HUES48 (cell line): ENCODE data around the gene PCGF3.

Source experiments
- H3K27ac ChIP-seq: one replicate; pipeline ENCODE4 v1.7.0; 2013; ENCODE audit warnings: low read depth, low read length, inconsistent platforms
- H3K27me3 ChIP-seq: 2 replicates; pipeline ENCODE4 v1.6.1; 2013; ENCODE audit warnings: mild to moderate bottlenecking, low read length; ENCODE audit not compliant: control insufficient read depth, insufficient read depth
- H3K36me3 ChIP-seq: 2 replicates; pipeline ENCODE4 v1.6.1; 2013; ENCODE audit warnings: low read length; ENCODE audit not compliant: control insufficient read depth, insufficient read depth
- H3K4me1 ChIP-seq: 2 replicates; pipeline ENCODE4 v1.6.1; 2013; ENCODE audit warnings: mild to moderate bottlenecking, low read length; ENCODE audit not compliant: control insufficient read depth, insufficient read depth
- H3K4me3 ChIP-seq: 2 replicates; pipeline ENCODE4 v1.5.1; 2013; ENCODE audit warnings: mild to moderate bottlenecking, low read depth, low read length
- H3K9ac ChIP-seq: 2 replicates; pipeline ENCODE4 v1.6.1; 2013; ENCODE audit warnings: mild to moderate bottlenecking, low read depth, low read length, moderate library complexity
- H3K9me3 ChIP-seq: 2 replicates; pipeline ENCODE4 v1.6.1; 2013; ENCODE audit warnings: low read length; ENCODE audit not compliant: control insufficient read depth, insufficient read depth

PCGF3 gene

GRCh38 chr4:721261-722168, 15.9 kb downstream of the PCGF3 start:
- Histone ChIP-seq H3K9me3 (no peaks in the 10 kb centered on the region), H3K9ac (no peak overlapping the region), H3K4me1 (no peaks in the 10 kb centered on the region), H3K27ac (no peak overlapping the region), H3K27me3 (no peaks in the 10 kb centered on the region), H3K4me3 (no peak overlapping the region), H3K36me3 (0 out of 2 replicates have a peak, but pooled peaks cover 4% of the 10 kb centered on the region)

DNA sequence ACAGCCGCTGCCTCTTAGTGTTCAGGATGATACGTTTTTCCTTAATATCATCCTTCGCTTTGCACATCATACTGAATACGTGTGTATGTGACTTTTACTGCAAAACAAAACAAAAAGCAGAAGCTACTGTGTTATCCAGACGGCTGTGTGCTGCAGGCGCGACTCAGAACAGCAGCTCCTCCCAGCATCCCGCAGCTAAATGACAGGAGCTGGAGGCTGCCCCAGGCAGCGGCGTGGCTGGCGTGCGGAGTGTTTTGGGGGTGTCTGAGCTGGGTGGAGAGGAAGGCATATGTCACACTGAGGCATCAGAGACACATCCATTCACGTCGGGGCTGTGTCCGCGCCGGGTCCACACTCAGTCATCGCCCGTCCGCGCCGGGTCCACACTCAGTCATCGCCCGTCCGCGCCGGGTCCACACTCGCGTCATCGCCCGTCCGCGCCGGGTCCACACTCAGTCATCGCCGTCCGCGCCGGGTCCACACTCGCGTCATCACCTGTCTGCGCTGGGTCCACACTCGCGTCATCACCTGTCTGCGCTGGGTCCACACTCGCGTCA, 16.6 kb downstream of the PCGF3 start:
- Histone ChIP-seq H3K4me1 (no peaks in the 10 kb centered on the region), H3K27ac (no peak overlapping the region), H3K36me3 (0 out of 2 replicates have a peak, but pooled peaks cover 4% of the 10 kb centered on the region), H3K9me3 (no peaks in the 10 kb centered on the region), H3K4me3 (no peak overlapping the region), H3K9ac (no peak overlapping the region), H3K27me3 (no peaks in the 10 kb centered on the region)

- Histone ChIP-seq H3K4me1 (no peaks in the 10 kb centered on the region), H3K27me3 (no peaks in the 10 kb centered on the region), H3K27ac (no peak overlapping the region), H3K4me3 (no peak overlapping the region), H3K9me3 (no peaks in the 10 kb centered on the region), H3K9ac (no peak overlapping the region), H3K36me3 (0 out of 2 replicates have a peak, but pooled peaks cover 4% of the 10 kb centered on the region)
Observed at GRCh38 chr4:722851-723360, 17.3 kb downstream of the PCGF3 start.

DNA sequence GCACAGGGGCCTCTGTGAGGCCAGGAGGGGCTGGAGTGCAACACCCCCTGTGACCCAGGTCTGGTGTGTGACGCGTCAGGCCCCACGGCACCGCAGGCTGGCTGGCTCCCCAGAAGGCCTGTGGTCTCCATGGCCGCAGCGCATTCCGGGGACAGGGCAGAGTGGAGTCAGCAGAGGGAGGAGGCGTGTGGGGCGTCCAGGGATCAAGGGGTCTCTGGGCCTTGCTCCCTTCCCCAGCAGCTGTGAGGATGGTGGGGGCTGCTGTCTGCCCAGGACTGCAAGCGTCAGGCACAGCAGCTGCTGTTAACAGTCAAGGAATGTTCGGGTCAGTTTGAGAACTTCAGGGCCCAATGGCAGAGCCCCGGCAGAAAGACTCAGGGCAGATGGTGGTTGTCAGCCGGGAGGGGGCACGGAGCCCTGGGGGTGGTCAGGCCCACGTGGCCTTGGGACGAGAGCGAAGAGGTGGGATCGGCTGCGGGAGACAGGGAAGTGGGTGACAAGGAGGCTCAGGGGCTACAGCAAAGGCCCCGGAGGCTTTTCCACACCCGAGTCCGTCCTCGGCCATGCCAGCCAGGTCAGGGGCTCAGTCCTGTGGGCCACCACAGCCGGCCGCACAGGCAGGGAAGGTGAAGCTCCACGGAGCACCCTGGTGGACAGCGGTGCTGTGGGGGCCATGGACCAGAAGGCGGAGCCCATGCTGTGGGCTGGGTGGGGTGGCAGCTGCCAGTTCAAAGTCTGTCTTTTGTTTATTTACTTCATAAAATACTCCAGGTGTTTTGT, 18.3 kb downstream of the PCGF3 start:
- no peaks in the 10 kb centered on the region for H3K9me3 ChIP-seq
- 0 out of 2 replicates have a peak, but pooled peaks cover 4% of the 10 kb centered on the region for H3K36me3 ChIP-seq
- no peak overlapping the region for H3K9ac ChIP-seq
- no peak overlapping the region for H3K27ac ChIP-seq
- H3K27me3 ChIP-seq = no peaks in the 10 kb centered on the region
- no peak overlapping the region for H3K4me3 ChIP-seq
- H3K4me1 ChIP-seq = no peaks in the 10 kb centered on the region

DNA sequence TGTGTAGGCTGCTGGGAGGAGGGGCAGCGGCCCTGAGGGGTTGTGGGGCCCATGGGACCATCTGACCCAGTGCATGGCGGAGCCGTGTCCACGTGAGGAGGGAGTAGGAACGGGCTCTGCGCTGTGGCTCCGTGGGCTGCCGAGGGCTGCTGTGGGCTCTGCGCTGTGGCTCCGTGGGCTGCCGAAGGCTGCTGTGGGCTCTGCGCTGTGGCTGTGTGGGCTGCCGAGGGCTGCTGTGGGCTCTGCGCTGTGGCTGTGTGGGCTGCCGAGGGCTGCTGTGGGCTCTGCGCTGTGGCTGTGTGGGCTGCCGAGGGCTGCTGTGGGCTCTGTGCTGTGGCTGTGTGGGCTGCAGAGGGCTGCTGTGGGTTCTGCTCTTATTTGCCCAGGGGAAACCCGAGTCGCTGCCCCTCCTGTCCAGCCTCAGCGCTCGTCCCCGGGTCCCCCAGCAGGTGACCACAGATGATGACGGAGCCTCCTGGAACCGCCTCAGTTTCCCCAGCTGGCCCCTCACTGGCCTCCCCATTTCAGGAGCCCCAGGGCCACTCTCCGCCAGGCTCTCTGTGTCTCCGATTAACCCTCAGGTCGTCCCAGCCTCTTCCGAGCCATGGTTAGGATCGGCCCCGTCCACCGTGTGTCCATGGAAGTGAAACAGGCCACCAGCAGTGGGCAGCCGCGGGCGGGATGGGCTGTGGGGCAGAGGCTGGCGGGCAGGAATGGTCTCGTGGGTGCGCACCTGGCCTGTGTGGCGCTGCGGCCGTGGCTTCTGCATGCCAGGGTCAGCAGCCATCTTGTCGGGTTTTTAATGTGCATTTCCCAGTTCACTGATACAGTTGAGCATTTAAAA, 20.0 kb downstream of the PCGF3 start:
- Histone ChIP-seq H3K4me3 (no peak overlapping the region), H3K4me1 (no peaks in the 10 kb centered on the region), H3K9me3 (no peaks in the 10 kb centered on the region), H3K36me3 (peaks cover 5% of the 10 kb centered on the region; the same call in 1 of the 2 replicates), H3K9ac (no peak overlapping the region), H3K27me3 (no peaks in the 10 kb centered on the region), H3K27ac (no peak overlapping the region)

DNA sequence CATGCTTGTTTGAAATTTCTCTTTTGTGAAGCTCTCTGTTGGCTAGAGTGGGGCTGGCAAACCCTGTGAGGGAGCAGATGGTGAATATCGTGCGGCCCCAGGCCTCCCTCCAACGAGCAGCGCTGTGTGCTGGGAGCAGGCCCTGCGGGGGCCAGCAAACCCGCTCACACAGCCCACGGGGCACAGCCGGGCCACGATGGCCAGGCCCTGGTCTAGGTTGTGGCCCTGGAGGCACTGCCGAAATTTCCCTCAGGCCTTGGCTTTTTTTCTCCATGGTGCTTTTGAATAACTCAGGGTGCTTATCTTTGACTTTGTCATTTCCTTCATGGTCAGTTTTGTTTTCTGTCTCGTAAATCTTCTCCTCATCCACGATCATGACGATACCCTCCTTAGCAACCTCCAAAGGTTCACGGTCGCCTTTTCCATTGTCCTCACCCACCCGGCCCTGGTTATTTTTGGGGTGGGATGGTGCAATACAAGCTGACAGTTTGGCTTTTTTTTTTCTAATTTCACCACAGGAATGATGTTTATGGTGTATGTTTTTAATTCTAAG, 20.7 kb downstream of the PCGF3 start:
- H3K9ac ChIP-seq = no peak overlapping the region
- no peak overlapping the region for H3K4me3 ChIP-seq
- no peaks in the 10 kb centered on the region for H3K4me1 ChIP-seq
- H3K36me3 ChIP-seq = peaks cover 12% of the 10 kb centered on the region
- no peak overlapping the region for H3K27ac ChIP-seq
- no peaks in the 10 kb centered on the region for H3K27me3 ChIP-seq
- no peaks in the 10 kb centered on the region for H3K9me3 ChIP-seq

DNA sequence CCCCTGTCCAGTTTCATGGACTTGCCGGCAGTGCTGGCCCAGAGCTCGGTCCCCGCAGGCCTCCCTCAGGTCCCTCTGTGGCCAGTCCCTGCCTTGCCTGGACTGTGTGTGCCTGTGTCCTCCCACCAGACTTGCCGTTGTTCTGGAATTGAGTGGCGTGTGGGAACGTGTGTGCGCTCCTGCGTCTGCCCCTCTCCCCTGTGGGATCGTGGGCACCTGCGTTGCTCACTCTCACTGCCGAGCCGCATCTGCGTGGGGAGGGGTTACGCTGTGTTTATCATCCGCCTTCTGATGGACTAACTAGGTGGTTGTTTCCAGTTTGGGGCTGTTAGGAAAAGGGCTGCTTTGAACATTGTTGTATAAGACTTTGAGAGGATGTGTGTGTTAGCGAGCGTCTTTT, 21.2 kb downstream of the PCGF3 start:
- H3K4me3 ChIP-seq = no peak overlapping the region
- H3K36me3 ChIP-seq = peaks cover 12% of the 10 kb centered on the region
- no peaks in the 10 kb centered on the region for H3K27me3 ChIP-seq
- H3K27ac ChIP-seq = no peak overlapping the region
- no peak overlapping the region for H3K9ac ChIP-seq
- no peaks in the 10 kb centered on the region for H3K4me1 ChIP-seq
- no peaks in the 10 kb centered on the region for H3K9me3 ChIP-seq

DNA sequence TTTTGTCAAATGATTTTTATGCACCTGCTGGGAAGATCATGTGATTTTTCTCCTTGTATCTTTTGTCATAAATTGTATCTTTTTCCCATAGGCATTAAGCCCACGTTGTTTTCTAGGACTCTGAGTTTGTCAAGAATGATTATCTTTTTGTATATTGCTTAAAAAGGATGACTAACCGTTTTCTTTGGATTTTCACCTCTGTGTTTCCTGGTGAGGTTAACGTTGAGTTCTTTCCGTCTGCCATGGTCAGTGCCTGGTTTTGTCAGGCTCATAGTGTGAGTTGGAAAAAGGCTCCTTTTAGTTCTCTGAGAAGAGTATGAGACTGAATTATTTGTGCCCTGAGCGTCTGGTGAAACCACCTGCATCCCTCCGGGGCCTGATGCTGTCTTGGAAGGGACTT, 21.9 kb downstream of the PCGF3 start:
- Histone ChIP-seq H3K4me3 (no peak overlapping the region), H3K36me3 (peaks cover 15% of the 10 kb centered on the region), H3K4me1 (no peaks in the 10 kb centered on the region), H3K9me3 (no peaks in the 10 kb centered on the region), H3K9ac (no peak overlapping the region), H3K27ac (no peak overlapping the region), H3K27me3 (no peaks in the 10 kb centered on the region)

DNA sequence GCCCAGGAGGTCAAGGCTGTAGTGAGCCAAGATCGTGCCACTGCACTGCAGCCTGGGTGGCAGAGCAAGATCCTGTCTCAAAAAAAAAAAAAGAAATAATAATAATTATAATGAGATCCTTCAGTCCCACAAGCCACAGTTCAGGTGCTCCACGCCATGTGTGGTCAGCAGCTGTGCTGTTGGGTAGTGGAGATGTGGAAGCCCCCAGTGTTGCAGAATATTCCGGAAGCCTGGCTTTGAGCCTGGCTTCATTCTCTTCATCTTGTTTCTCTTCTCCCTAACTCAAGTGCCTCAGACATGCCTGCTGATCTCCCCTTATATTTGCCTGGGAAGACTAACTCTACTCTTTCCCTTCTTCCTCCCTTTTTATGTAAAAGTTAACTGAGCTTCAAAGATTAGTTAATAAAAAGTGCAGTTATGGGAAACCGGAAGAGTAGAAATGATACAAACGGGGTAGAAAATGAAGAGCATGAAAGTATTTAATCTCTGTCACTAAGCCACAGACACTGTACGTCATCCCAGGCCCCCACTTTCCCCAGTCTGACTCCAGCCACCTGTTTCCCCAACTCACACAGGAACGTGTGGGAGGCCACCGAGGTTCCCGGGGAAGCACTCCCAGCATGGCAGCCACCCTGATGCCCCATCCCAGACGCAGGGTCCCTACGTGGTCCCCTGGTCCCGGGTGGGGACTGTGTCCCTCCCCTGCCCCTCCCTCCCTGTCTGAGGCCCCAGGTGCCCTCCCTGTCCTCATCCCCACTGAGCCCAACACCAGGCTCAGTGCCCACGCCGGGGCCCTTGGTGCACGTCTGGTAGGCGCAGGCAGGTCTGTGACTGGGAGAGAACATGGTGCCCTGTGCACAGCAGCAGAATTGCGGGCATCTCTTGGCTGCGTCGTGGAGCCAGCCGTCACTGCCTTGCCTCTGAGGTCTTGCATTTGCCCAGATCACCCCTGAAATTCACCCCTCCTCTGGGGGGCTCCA, 24.0 kb downstream of the PCGF3 start:
- Histone ChIP-seq H3K36me3 (peaks cover 31% of the 10 kb centered on the region), H3K9me3 (no peaks in the 10 kb centered on the region), H3K4me3 (no peak overlapping the region), H3K9ac (no peak overlapping the region), H3K27me3 (no peaks in the 10 kb centered on the region), H3K4me1 (no peaks in the 10 kb centered on the region), H3K27ac (no peak overlapping the region)
